ENCODE measurements around the gene DDA1.

Gene DDA1

DNA sequence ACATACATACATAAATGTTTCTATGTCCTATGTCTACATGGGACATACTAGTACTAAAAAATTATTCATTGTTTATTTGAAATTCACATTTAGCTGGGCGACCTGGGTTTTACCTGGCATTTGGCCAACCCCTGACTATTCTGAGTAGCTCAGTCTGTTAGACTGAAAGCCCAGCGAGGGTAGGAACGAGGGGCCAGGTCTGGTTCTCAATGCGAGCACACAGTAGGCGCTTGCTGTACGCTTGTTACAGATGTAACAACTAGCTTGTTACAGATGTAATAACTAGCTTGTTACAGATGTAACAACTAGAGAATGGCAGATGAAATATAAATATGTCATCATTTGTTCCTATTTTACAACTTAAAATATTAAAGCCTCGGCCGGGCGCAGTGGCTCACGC, 26.2 kb downstream of the DDA1 start:
- TF ChIP-seq EGR1 (IDR thresholded peaks at IDR 0.05) (no peak), CREB1 (IDR thresholded peaks at IDR 0.05; ENCODE audit: low read depth) (no peak), EP300 (IDR thresholded peaks at IDR 0.05; ENCODE audit: borderline replicate concordance) (no peak), YY1 (IDR thresholded peaks at IDR 0.05; ENCODE audit: low read depth) (no peak), FOXM1 (IDR thresholded peaks at IDR 0.05; ENCODE audit: borderline replicate concordance, low read depth) (no peak), CEBPB (IDR thresholded peaks at IDR 0.05) (no peak), NFIC (IDR thresholded peaks at IDR 0.05) (0 out of 2 replicates have a peak, but pooled peaks have one; percentile 28)
- TF ChIP-seq, protein P1, sequence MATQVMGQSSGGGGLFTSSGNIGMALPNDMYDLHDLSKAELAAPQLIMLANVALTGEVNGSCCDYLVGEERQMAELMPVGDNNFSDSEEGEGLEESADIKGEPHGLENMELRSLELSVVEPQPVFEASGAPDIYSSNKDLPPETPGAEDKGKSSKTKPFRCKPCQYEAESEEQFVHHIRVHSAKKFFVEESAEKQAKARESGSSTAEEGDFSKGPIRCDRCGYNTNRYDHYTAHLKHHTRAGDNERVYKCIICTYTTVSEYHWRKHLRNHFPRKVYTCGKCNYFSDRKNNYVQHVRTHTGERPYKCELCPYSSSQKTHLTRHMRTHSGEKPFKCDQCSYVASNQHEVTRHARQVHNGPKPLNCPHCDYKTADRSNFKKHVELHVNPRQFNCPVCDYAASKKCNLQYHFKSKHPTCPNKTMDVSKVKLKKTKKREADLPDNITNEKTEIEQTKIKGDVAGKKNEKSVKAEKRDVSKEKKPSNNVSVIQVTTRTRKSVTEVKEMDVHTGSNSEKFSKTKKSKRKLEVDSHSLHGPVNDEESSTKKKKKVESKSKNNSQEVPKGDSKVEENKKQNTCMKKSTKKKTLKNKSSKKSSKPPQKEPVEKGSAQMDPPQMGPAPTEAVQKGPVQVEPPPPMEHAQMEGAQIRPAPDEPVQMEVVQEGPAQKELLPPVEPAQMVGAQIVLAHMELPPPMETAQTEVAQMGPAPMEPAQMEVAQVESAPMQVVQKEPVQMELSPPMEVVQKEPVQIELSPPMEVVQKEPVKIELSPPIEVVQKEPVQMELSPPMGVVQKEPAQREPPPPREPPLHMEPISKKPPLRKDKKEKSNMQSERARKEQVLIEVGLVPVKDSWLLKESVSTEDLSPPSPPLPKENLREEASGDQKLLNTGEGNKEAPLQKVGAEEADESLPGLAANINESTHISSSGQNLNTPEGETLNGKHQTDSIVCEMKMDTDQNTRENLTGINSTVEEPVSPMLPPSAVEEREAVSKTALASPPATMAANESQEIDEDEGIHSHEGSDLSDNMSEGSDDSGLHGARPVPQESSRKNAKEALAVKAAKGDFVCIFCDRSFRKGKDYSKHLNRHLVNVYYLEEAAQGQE (IDR thresholded peaks at IDR 0.05; ENCODE audit: low read depth): no peak

DNA sequence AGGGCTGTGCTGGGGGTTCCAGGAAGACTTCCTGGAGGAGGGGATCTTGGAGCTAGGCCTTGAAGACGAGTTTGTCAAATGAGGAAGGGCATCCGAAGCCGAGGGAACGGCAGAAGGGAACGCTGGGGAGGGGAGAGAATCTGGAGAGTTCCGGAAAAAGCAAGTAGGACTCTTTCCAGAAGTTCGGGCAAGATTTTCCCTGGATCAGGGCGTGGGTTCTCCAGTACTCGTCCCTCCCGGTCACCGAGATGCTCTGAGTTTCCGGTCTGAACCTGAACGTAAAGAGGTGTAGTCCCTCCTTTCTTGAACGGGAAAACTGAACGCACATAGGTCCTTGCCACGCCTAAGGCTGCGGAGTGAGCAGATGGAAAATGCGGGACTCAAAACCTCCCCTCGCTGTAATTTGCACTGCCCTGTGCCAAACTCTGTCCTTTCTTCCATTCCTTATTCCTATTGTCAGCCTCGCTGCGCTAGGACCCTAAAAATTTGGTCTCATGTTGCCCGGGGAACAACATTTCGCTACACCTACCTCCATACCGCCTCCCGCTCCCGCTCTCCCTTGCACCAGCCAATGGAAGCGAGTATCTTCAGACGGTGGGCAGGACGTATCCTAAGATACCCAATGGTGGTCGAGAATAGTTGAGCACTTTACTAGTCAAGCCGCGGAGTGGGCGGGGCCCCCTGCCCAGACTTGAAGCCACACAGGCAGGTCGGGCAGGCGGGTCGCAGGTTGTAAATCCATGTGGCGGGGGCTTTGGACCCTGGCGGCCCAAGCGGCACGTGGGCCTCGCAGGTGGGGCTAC, 27.7 kb downstream of the DDA1 start, which contains the start of gene GTPBP3:
GTPBP3 (plus strand) TSS at position 682 of the 803 bp plus-strand sequence; CDS start at position 741, 59 bp downstream.
- TF ChIP-seq CREB1 (IDR thresholded peaks at IDR 0.05; ENCODE audit: low read depth): peak; percentile 17; the same call in 1 of the 2 replicates
- peak; percentile 88 for TF ChIP-seq YY1 (IDR thresholded peaks at IDR 0.05; ENCODE audit: low read depth)
- TF ChIP-seq FOXM1 (IDR thresholded peaks at IDR 0.05; ENCODE audit: borderline replicate concordance, low read depth): no peak
- TF ChIP-seq EGR1 (IDR thresholded peaks at IDR 0.05): no peak
- no peak for TF ChIP-seq RAD21 (IDR thresholded peaks at IDR 0.05; ENCODE audit: low read depth)
- peak; percentile 41; the same call in 1 of the 2 replicates for TF ChIP-seq TCF12 (IDR thresholded peaks at IDR 0.05; ENCODE audit: low read depth)
- TF ChIP-seq MAX (IDR thresholded peaks at IDR 0.05): peak; percentile 89
- no peak for TF ChIP-seq NFIC (IDR thresholded peaks at IDR 0.05)
- no peak for TF ChIP-seq CEBPB (IDR thresholded peaks at IDR 0.05)
- TF ChIP-seq EP300 (IDR thresholded peaks at IDR 0.05; ENCODE audit: borderline replicate concordance): no peak
- TF ChIP-seq ZBTB7A (IDR thresholded peaks at IDR 0.05; ENCODE audit: low read depth): peak; percentile 36; the same call in 1 of the 2 replicates
- TF ChIP-seq, protein P1 (IDR thresholded peaks at IDR 0.05; ENCODE audit: low read depth): no peak
- TF ChIP-seq USF1 (IDR thresholded peaks at IDR 0.05): peak; percentile 27; the same call in 1 of the 2 replicates
- peak; percentile 54; the same call in 1 of the 2 replicates for TF ChIP-seq TAF1 (IDR thresholded peaks at IDR 0.05; ENCODE audit: low read depth)
- peak; percentile 67 for TF ChIP-seq TEAD4 (IDR thresholded peaks at IDR 0.05)

GRCh38 chr19:17337675-17338432, 28.5 kb downstream of the DDA1 start:
- TF ChIP-seq EGR1 (IDR thresholded peaks at IDR 0.05) (no peak), USF1 (IDR thresholded peaks at IDR 0.05) (0 out of 2 replicates have a peak, but pooled peaks have one; percentile 17)

- TF ChIP-seq ZBTB7A (IDR thresholded peaks at IDR 0.05; ENCODE audit: low read depth): no peak
- no peak for TF ChIP-seq RAD21 (IDR thresholded peaks at IDR 0.05; ENCODE audit: low read depth)
- no peak for TF ChIP-seq FOXM1 (IDR thresholded peaks at IDR 0.05; ENCODE audit: borderline replicate concordance, low read depth)
- no peak for TF ChIP-seq EP300 (IDR thresholded peaks at IDR 0.05; ENCODE audit: borderline replicate concordance)
- no peak for TF ChIP-seq EGR1 (IDR thresholded peaks at IDR 0.05)
These were observed 29.2 kb downstream of the DDA1 start for GRCh38 chr19:17338433-17339078.

- no peak for TF ChIP-seq EGR1 (IDR thresholded peaks at IDR 0.05)
- TF ChIP-seq FOXM1 (IDR thresholded peaks at IDR 0.05; ENCODE audit: borderline replicate concordance, low read depth): no peak
- no peak for TF ChIP-seq MAX (IDR thresholded peaks at IDR 0.05)
- no peak for TF ChIP-seq CREB1 (IDR thresholded peaks at IDR 0.05; ENCODE audit: low read depth)
- no peak for TF ChIP-seq TAF1 (IDR thresholded peaks at IDR 0.05; ENCODE audit: low read depth)
- no peak for TF ChIP-seq ZBTB7A (IDR thresholded peaks at IDR 0.05; ENCODE audit: low read depth)
- no peak for TF ChIP-seq RAD21 (IDR thresholded peaks at IDR 0.05; ENCODE audit: low read depth)
- no peak for TF ChIP-seq TCF12 (IDR thresholded peaks at IDR 0.05; ENCODE audit: low read depth)
- TF ChIP-seq EP300 (IDR thresholded peaks at IDR 0.05; ENCODE audit: borderline replicate concordance): no peak
- TF ChIP-seq YY1 (IDR thresholded peaks at IDR 0.05; ENCODE audit: low read depth): no peak
These were observed 29.9 kb downstream of the DDA1 start for GRCh38 chr19:17339088-17339741.
